Measurements from ENCODE around the gene KLB.

DNA sequence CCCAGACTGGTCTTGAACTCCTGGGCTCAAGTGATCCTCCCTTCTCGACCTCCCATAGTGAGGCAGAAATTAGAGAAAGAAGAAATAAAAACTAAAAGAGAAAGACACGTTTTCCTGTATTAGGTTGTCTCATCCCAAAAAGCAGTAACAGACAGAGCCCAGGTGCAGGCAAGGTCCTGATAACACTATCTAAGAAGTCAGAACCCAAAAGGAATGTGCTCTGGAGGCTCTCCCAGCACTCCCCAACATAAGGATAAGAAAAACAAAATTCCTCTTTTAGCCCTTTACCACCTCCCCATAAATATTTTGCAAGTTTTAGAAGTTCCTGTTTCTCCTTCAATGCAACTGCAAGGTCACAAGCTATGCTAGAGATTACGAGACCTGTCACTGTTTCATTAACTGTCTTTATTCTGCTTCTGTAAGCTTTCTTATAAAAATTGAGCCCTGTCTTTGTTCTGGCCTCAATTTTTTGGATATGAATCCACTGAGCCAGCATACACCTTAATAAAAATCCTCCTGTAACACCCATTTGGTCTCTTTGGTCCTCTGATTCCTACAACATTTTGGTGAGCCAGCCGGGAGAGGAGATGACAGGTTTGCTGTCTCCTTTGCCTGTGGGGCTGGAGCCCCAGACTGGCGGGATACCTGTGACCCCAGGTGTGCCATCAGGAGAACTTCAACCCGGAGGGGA is 78.0 kb downstream of the KLB start:
- TF ChIP-seq, protein P1, sequence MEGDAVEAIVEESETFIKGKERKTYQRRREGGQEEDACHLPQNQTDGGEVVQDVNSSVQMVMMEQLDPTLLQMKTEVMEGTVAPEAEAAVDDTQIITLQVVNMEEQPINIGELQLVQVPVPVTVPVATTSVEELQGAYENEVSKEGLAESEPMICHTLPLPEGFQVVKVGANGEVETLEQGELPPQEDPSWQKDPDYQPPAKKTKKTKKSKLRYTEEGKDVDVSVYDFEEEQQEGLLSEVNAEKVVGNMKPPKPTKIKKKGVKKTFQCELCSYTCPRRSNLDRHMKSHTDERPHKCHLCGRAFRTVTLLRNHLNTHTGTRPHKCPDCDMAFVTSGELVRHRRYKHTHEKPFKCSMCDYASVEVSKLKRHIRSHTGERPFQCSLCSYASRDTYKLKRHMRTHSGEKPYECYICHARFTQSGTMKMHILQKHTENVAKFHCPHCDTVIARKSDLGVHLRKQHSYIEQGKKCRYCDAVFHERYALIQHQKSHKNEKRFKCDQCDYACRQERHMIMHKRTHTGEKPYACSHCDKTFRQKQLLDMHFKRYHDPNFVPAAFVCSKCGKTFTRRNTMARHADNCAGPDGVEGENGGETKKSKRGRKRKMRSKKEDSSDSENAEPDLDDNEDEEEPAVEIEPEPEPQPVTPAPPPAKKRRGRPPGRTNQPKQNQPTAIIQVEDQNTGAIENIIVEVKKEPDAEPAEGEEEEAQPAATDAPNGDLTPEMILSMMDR (IDR thresholded peaks at IDR 0.05): no peak
- TF ChIP-seq POLR2A (IDR thresholded peaks at IDR 0.05) (no peak), POLR2AphosphoS5 (IDR thresholded peaks at IDR 0.05) (no peak)

All from sigmoid colon (tissue), 4 donors.